ENCODE results near the gene METTL25.

GRCh38 chr12:82329508-82329907 is 28.8 kb upstream of the METTL25 start:
- TF ChIP-seq CTCF (optimal IDR thresholded peaks at IDR 0.05 in 1 of 3, IDR thresholded peaks at IDR 0.05 in 1 of 3, conservative IDR thresholded peaks at IDR 0.05 in 1 of 3; ENCODE audit: extremely low read depth in 1 of 3, insufficient read depth in 2 of 3, low read length in 3 of 3), result no peak
- TF ChIP-seq EZH2 (IDR thresholded peaks at IDR 0.05; ENCODE audit: low read length), result no peak
